Prostate gland (tissue), 2 donors: ENCODE measurements around the gene NMRAL1. TPM values are rescaled to one million over a fixed set of nuclear protein-coding genes. Genes with fewer than 3 reads are reported as not detected.

Experiments
- DNase-seq: peaks from one replicate; pipeline ENCODE4 v3.0.0-alpha.2; 2019; ENCODE audit warnings: low spot score
- H3K27ac ChIP-seq, 2 donors: fragments of 200-600 bp; sonication (generic); 2 replicates each; pipeline ENCODE4 v1.5.1; 2017 to 2019
- H3K27me3 ChIP-seq: fragments of 200-600 bp; sonication (generic); replicated peaks from 2 replicates; pipeline ENCODE4 v1.5.1; 2019; ENCODE audit not compliant: insufficient read depth
- H3K36me3 ChIP-seq, 2 donors: fragments of 200-600 bp; sonication (generic); 1 replicate in 1 of 2; 2 replicates in 1 of 2; pipeline versions ENCODE4 v1.5.1 to v1.8.1; 2017 to 2019
- H3K4me1 ChIP-seq: fragments of 200-600 bp; sonication (generic); replicated peaks from 2 replicates; pipeline ENCODE4 v1.5.1; 2019
- H3K4me3 ChIP-seq, 2 donors: fragments of 200-600 bp; sonication (generic); 2 replicates each; pipeline ENCODE4 v1.5.1; 2017 to 2019
- H3K9me3 ChIP-seq: fragments of 200-600 bp; sonication (generic); 2 replicates; pipeline ENCODE4 v1.5.1; 2017
- CTCF ChIP-seq, 4 experiments: fragments of 200-600 bp in 2 of 4; fragments of 450-650 bp in 2 of 4; sonication (generic) in 2 of 4; IDR thresholded peaks; 1 replicate in 3 of 4; 2 replicates in 1 of 4; pipeline ENCODE4 v1.5.1; 2016 to 2019; ENCODE audit warnings: antibody characterized with exemption in 4 of 4, mild to moderate bottlenecking in 2 of 4, moderate library complexity in 2 of 4
- POLR2A ChIP-seq: fragments of 450-650 bp; IDR thresholded peaks from one replicate; pipeline ENCODE4 v1.6.1; 2016; ENCODE audit warnings: antibody characterized with exemption, mild to moderate bottlenecking
- POLR2AphosphoS5 ChIP-seq: sonication (generic); formaldehyde crosslinking; IDR thresholded peaks from one replicate; pipeline ENCODE4 v1.6.1; 2017; ENCODE audit warnings: antibody characterized with exemption
- WGBS: methylation state at CpG from one replicate; pipeline ENCODE4 v1.1.5; 2018; 5-methylcytosine and 5-hydroxymethylcytosine counted together
- intact Hi-C: fragments of 100-400 bp; cut with DNase I; formaldehyde crosslinking; loops from one replicate; pipeline ENCODE4 v1.14.2; 2022
- total RNA-seq, 2 donors: library from RNA; depleted of rRNA; stranded (reverse); fragments of >200 nt; gene quantifications; one replicate each; pipeline ENCODE4 v1.1.0, GENCODE V29; 2016

The NMRAL1 gene
- total RNA-seq, 2 donors from 2014 or later, result 40.8 to 90.9 TPM

GRCh38 chr16:4443271-4443670 is 31.2 kb downstream of the NMRAL1 start:
- DNase-seq, result no peak
- intact Hi-C loops, result no loop called here
- no peaks in the 10 kb centered on the region for H3K4me1 ChIP-seq
- H3K9me3 ChIP-seq, result no peaks in the 10 kb centered on the region
- TF ChIP-seq POLR2A (no peak), CTCF (IDR thresholded peaks at IDR 0.05) (no peak), POLR2AphosphoS5 (no peak)
- H3K36me3 ChIP-seq, result peaks cover 21 to 38% of the 10 kb centered on the region in 2 donors
- no peak overlapping the region for H3K4me3 ChIP-seq
- H3K27ac ChIP-seq, result no peak overlapping the region
- H3K27me3 ChIP-seq, result no peaks in the 10 kb centered on the region
- 68% methylated on average over 5 of the region's 5 CpGs for WGBS

GRCh38 chr16:4442371-4442770 is 32.1 kb downstream of the NMRAL1 start:
- WGBS, result 93% methylated on average over 11 of the region's 11 CpGs
- H3K27me3 ChIP-seq, result no peaks in the 10 kb centered on the region
- no peaks in the 10 kb centered on the region for H3K9me3 ChIP-seq
- H3K36me3 ChIP-seq, result peaks cover 21 to 35% of the 10 kb centered on the region in 2 donors
- intact Hi-C loops, result no loop called here
- H3K4me3 ChIP-seq, result no peak overlapping the region
- DNase-seq, result no peak
- no peak overlapping the region for H3K27ac ChIP-seq
- no peak for TF ChIP-seq POLR2AphosphoS5
- TF ChIP-seq POLR2A, result no peak
- TF ChIP-seq CTCF (IDR thresholded peaks at IDR 0.05), result no peak
- no peaks in the 10 kb centered on the region for H3K4me1 ChIP-seq

- Histone ChIP-seq H3K36me3 (peaks cover 1 to 3% of the 10 kb centered on the region in 2 donors), H3K27ac (no peak overlapping the region), H3K4me3 (no peak overlapping the region), H3K27me3 (no peaks in the 10 kb centered on the region), H3K4me1 (no peaks in the 10 kb centered on the region), H3K9me3 (no peaks in the 10 kb centered on the region)
- 94% methylated on average over 3 of the region's 3 CpGs for WGBS
- TF ChIP-seq POLR2AphosphoS5 (no peak), CTCF (IDR thresholded peaks at IDR 0.05) (no peak), POLR2A (no peak)
- intact Hi-C loops, result no loop called here
- no peak for DNase-seq
These were observed 37.1 kb downstream of the NMRAL1 start for GRCh38 chr16:4437366-4437765.

GRCh38 chr16:4435337-4436067 is 38.9 kb downstream of the NMRAL1 start:
- Histone ChIP-seq H3K27ac (no peak overlapping the region), H3K4me3 (no peak overlapping the region), H3K9me3 (no peaks in the 10 kb centered on the region), H3K27me3 (no peaks in the 10 kb centered on the region), H3K4me1 (no peaks in the 10 kb centered on the region), H3K36me3 (no peaks in the 10 kb centered on the region)
- intact Hi-C loops, result no loop called here
- DNase-seq, result no peak
- TF ChIP-seq CTCF (IDR thresholded peaks at IDR 0.05), result no peak
- no peak for TF ChIP-seq POLR2AphosphoS5
- TF ChIP-seq POLR2A, result no peak
- WGBS, result 76% methylated on average over 8 of the region's 8 CpGs
